Activated CD4-positive, alpha-beta T cell treated with anti-CD3 and anti-CD28 coated beads for 36 hours (primary cell): ENCODE measurements around the gene IPP. TPM values are rescaled to one million over a fixed set of nuclear protein-coding genes. Genes with fewer than 3 reads are reported as not detected.

Experiments used
- ATAC-seq: fragments of 200-7000 bp; cut with Tn5 transposase; one replicate; pipeline ENCODE4 v1.10.0; 2021; ENCODE audit warnings: mild to moderate bottlenecking, moderate library complexity
- CTCF ChIA-PET: fragments of 350-600 bp; sonication (Branson Sonifier 250); formaldehyde crosslinking; loops from one replicate; lab custom pipeline; 2021; ENCODE audit warnings: antibody characterized with exemption; lab: Charles Lee
- POLR2A ChIA-PET: fragments of 350-600 bp; sonication (Branson Sonifier 250); formaldehyde crosslinking; loops from one replicate; lab custom pipeline; 2021; ENCODE audit warnings: antibody characterized with exemption, inconsistent platforms; lab: Charles Lee
- DNase-seq: peaks from one replicate; pipeline ENCODE4 v3.0.0-alpha.2; 2020
- H3K27ac Mint-ChIP-seq: one replicate; pipeline ENCODE4 v1.8.0; 2021; ENCODE audit warnings: mixed read lengths
- H3K27me3 Mint-ChIP-seq: one replicate; pipeline ENCODE4 v1.8.0; 2021; ENCODE audit warnings: mixed read lengths
- H3K36me3 Mint-ChIP-seq: one replicate; pipeline ENCODE4 v1.8.0; 2021; ENCODE audit warnings: low read depth, mixed read lengths
- H3K4me1 Mint-ChIP-seq: one replicate; pipeline ENCODE4 v1.8.0; 2021; ENCODE audit warnings: mixed read lengths
- H3K4me3 Mint-ChIP-seq: one replicate; pipeline ENCODE4 v1.8.0; 2021; ENCODE audit warnings: mild to moderate bottlenecking, moderate library complexity, mixed read lengths
- H3K9me3 Mint-ChIP-seq: one replicate; pipeline ENCODE4 v1.8.0; 2021; ENCODE audit warnings: low read depth, mixed read lengths
- intact Hi-C, 2 experiments: fragments of 100-400 bp; cut with DNase I in 1 of 2; cut with micrococcal nuclease in 1 of 2; formaldehyde crosslinking; loops; one replicate each; pipeline versions ENCODE4 v1.14.2 to v1.15.1; 2022 to 2024; cut with DNase I, micrococcal nuclease
- total RNA-seq, 2 experiments: library from RNA; stranded (reverse); gene quantifications; one replicate each; pipeline ENCODE4 v1.2.3, GENCODE V29; 2021

Gene IPP
- total RNA-seq = 10 to 100 TPM; 11.6 to 21.8 TPM

GRCh38 chr1:45750298-45751038 lies at the start of gene IPP:
Gene IPP, minus strand, starts transcription at chr1:45750653. Its CDS starts 4,242 bp downstream, at chr1:45746411.
- peaks cover 5% of the 10 kb centered on the region for H3K36me3 Mint-ChIP-seq
- H3K4me1 Mint-ChIP-seq = peaks cover 27% of the 10 kb centered on the region
- H3K4me3 Mint-ChIP-seq = peak within 1 kb of the TSS; percentile 93
- no peaks in the 10 kb centered on the region for H3K27me3 Mint-ChIP-seq
- POLR2A ChIA-PET = no interaction called here
- H3K27ac Mint-ChIP-seq = peak within 1 kb of the TSS; percentile 95
- ATAC-seq (peak; percentile 99), DNase-seq (peak; percentile 97)
- intact Hi-C loops = loop anchor here (1.0 to 5.0 kb wide), 14 partner anchors 52 to 553 kb away; partner anchors contain the start of genes MAST2 (in 2 of the 2), AKR1A1 (in 1 of the 2), CCDC163 (in 1 of the 2) and GPBP1L1 (in 1 of the 2)
- CTCF ChIA-PET = interaction anchor here (0.6 kb wide), 1 partner anchor 14 kb away, joined by 3 read pairs; no protein-coding TSS in a partner anchor
- H3K9me3 Mint-ChIP-seq = peaks cover 8% of the 10 kb centered on the region

- peaks cover 3% of the 10 kb centered on the region for H3K27me3 Mint-ChIP-seq
- CTCF ChIA-PET = no interaction called here
- intact Hi-C loops = no loop called here
- no peak overlapping the region for H3K27ac Mint-ChIP-seq
- no peaks in the 10 kb centered on the region for H3K36me3 Mint-ChIP-seq
- POLR2A ChIA-PET = interaction anchor here (0.6 to 0.8 kb wide), 2 partner anchors 10 to 24 kb away, joined by 3 read pairs; no protein-coding TSS in a partner anchor
- no peak for DNase-seq
- H3K9me3 Mint-ChIP-seq = no peaks in the 10 kb centered on the region
- H3K4me1 Mint-ChIP-seq = peaks cover under 1% of the 10 kb centered on the region
- ATAC-seq = no peak
- H3K4me3 Mint-ChIP-seq = no peak overlapping the region
These were observed 46.5 kb upstream of the IPP start for GRCh38 chr1:45796946-45797345.

GRCh38 chr1:45796381-45796780 lies 45.9 kb upstream of the IPP start:
- Mint-ChIP-seq H3K36me3 (no peaks in the 10 kb centered on the region), H3K4me3 (no peak overlapping the region), H3K9me3 (no peaks in the 10 kb centered on the region), H3K27ac (no peak overlapping the region), H3K4me1 (no peaks in the 10 kb centered on the region), H3K27me3 (peaks cover 3% of the 10 kb centered on the region)
- CTCF ChIA-PET = no interaction called here
- POLR2A ChIA-PET = interaction anchor here (0.6 to 0.8 kb wide), 3 partner anchors 11 to 135 kb away, joined by 3 to 5 read pairs (median 3); no protein-coding TSS in a partner anchor
- intact Hi-C loops = no loop called here
- ATAC-seq = no peak
- DNase-seq = no peak

GRCh38 chr1:45793942-45794604 lies 43.6 kb upstream of the IPP start:
- Mint-ChIP-seq H3K4me3 (no peak overlapping the region), H3K36me3 (no peaks in the 10 kb centered on the region), H3K27ac (no peak overlapping the region), H3K27me3 (peaks cover 5% of the 10 kb centered on the region), H3K4me1 (no peaks in the 10 kb centered on the region), H3K9me3 (no peaks in the 10 kb centered on the region)
- ChIA-PET POLR2A (no interaction called here), CTCF (no interaction called here)
- intact Hi-C loops = no loop called here
- no peak for DNase-seq
- no peak for ATAC-seq

GRCh38 chr1:45792744-45793143 lies 42.3 kb upstream of the IPP start:
- Mint-ChIP-seq H3K27me3 (peaks cover 5% of the 10 kb centered on the region), H3K9me3 (no peaks in the 10 kb centered on the region), H3K4me1 (no peaks in the 10 kb centered on the region), H3K36me3 (no peaks in the 10 kb centered on the region), H3K27ac (no peak overlapping the region), H3K4me3 (no peak overlapping the region)
- ChIA-PET POLR2A (no interaction called here), CTCF (interaction anchor here (0.6 kb wide), 1 partner anchor 240 kb away, joined by 3 read pairs; no protein-coding TSS in a partner anchor)
- ATAC-seq = no peak
- DNase-seq = no peak
- intact Hi-C loops = no loop called here

- peaks cover 11% of the 10 kb centered on the region for H3K4me1 Mint-ChIP-seq
- POLR2A ChIA-PET = no interaction called here
- ATAC-seq (no peak), DNase-seq (no peak)
- CTCF ChIA-PET = no interaction called here
- intact Hi-C loops = no loop called here
- H3K27ac Mint-ChIP-seq = no peak overlapping the region
- H3K27me3 Mint-ChIP-seq = peaks cover 7% of the 10 kb centered on the region
- H3K9me3 Mint-ChIP-seq = no peaks in the 10 kb centered on the region
- H3K36me3 Mint-ChIP-seq = no peaks in the 10 kb centered on the region
- H3K4me3 Mint-ChIP-seq = no peak overlapping the region
These were observed 39.1 kb upstream of the IPP start for GRCh38 chr1:45789601-45790000.

GRCh38 chr1:45787905-45788304 lies 37.5 kb upstream of the IPP start:
- H3K36me3 Mint-ChIP-seq = no peaks in the 10 kb centered on the region
- DNase-seq (no peak), ATAC-seq (no peak)
- no peaks in the 10 kb centered on the region for H3K9me3 Mint-ChIP-seq
- H3K4me1 Mint-ChIP-seq = peaks cover 13% of the 10 kb centered on the region
- H3K27me3 Mint-ChIP-seq = peaks cover 7% of the 10 kb centered on the region
- ChIA-PET CTCF (no interaction called here), POLR2A (no interaction called here)
- no peak overlapping the region for H3K4me3 Mint-ChIP-seq
- no peak overlapping the region for H3K27ac Mint-ChIP-seq
- intact Hi-C loops = no loop called here

DNA sequence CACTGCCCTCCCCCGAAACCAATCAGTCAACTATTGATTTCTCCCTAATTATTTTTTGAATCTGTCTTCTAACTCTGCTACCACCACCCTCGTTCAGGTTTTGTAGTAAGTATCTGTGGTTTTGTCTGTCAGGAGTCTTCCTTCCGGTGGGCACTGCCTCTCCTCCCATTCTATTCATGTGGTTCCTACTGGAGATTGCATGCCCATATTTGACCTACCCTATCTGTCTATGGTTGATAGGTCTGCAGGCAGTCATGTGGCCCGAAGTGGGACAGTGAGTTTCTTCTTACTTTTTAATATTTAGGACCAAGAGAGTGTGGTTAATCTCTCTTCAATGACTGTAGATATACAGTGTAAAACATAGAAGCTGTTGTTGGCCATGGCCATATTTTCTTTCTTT lies 35.1 kb upstream of the IPP start:
- no peaks in the 10 kb centered on the region for H3K36me3 Mint-ChIP-seq
- intact Hi-C loops = no loop called here
- ChIA-PET CTCF (interaction anchor here (0.7 kb wide), 1 partner anchor 395 kb away, joined by 3 read pairs; no protein-coding TSS in a partner anchor), POLR2A (no interaction called here)
- peak; percentile 96 for ATAC-seq
- H3K4me3 Mint-ChIP-seq = peak overlapping the region; percentile 60
- peaks cover 13% of the 10 kb centered on the region for H3K4me1 Mint-ChIP-seq
- DNase-seq = peak; percentile 44
- H3K9me3 Mint-ChIP-seq = no peaks in the 10 kb centered on the region
- peak overlapping the region; percentile 47 for H3K27ac Mint-ChIP-seq
- H3K27me3 Mint-ChIP-seq = peaks cover 3% of the 10 kb centered on the region

- POLR2A ChIA-PET = no interaction called here
- DNase-seq = no peak
- H3K27ac Mint-ChIP-seq = no peak overlapping the region
- no peaks in the 10 kb centered on the region for H3K9me3 Mint-ChIP-seq
- intact Hi-C loops = no loop called here
- ATAC-seq = no peak
- no peaks in the 10 kb centered on the region for H3K36me3 Mint-ChIP-seq
- no peaks in the 10 kb centered on the region for H3K4me1 Mint-ChIP-seq
- no peaks in the 10 kb centered on the region for H3K27me3 Mint-ChIP-seq
- CTCF ChIA-PET = interaction anchor here (0.6 kb wide), 1 partner anchor 937 kb away, joined by 3 read pairs; no protein-coding TSS in a partner anchor
- H3K4me3 Mint-ChIP-seq = no peak overlapping the region
These were observed 25.3 kb upstream of the IPP start for GRCh38 chr1:45775794-45776193.

- DNase-seq (no peak), ATAC-seq (no peak)
- no peak overlapping the region for H3K27ac Mint-ChIP-seq
- intact Hi-C loops = no loop called here
- no peaks in the 10 kb centered on the region for H3K9me3 Mint-ChIP-seq
- no peaks in the 10 kb centered on the region for H3K4me1 Mint-ChIP-seq
- no peaks in the 10 kb centered on the region for H3K27me3 Mint-ChIP-seq
- POLR2A ChIA-PET = no interaction called here
- no peak overlapping the region for H3K4me3 Mint-ChIP-seq
- CTCF ChIA-PET = interaction anchor here (0.6 kb wide), 2 partner anchors 181 to 517 kb away, joined by 3 read pairs; no protein-coding TSS in a partner anchor
- no peaks in the 10 kb centered on the region for H3K36me3 Mint-ChIP-seq
These were observed 22.5 kb upstream of the IPP start for GRCh38 chr1:45772971-45773370.

DNA sequence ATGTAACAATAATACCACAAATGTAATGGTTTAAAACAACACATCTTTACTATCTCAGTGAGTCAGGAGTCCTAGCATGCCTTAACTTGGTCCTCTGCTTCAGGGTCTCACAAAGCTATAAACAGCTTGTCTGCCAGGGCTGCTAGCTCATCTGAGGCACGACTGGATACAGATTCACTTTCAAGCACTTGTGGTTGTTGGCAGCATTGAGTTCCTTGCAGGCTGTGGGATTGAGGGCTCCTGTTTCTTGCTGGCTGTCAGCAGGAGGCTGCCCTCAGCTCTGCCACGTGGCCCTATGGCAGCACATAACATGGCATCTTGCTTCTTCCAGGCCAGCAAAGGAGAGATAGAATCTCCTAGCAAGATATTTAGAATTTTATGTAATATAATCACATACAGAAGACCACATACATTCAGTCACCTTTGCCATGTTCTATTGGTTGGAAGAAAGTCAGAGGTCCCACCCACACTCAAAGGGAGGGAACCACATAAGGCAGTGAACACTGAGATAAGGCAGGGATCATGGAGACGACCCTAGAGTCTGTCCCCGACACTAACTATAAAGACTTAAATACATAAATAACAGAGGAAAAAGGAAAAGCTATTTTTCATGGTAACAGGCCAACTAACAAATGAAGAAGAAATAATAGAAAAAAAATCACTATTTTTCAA lies 18.9 kb upstream of the IPP start:
- POLR2A ChIA-PET = interaction anchor here (0.5 kb wide), 1 partner anchor 181 kb away, joined by 5 read pairs; no protein-coding TSS in a partner anchor
- Mint-ChIP-seq H3K27ac (no peak overlapping the region), H3K36me3 (no peaks in the 10 kb centered on the region), H3K27me3 (no peaks in the 10 kb centered on the region), H3K4me3 (no peak overlapping the region), H3K4me1 (no peaks in the 10 kb centered on the region), H3K9me3 (no peaks in the 10 kb centered on the region)
- ATAC-seq = no peak
- CTCF ChIA-PET = no interaction called here
- intact Hi-C loops = no loop called here
- DNase-seq = no peak
